Osteoblast (primary cell): ENCODE data around the gene HS2ST1. TPM values are rescaled to one million over a fixed set of nuclear protein-coding genes. Genes with fewer than 3 reads are reported as not detected.

Experiments used
- DNase-seq: peaks from one replicate; pipeline ENCODE4 v3.0.0; 2011; ENCODE audit warnings: low spot score, mixed read lengths; ENCODE audit not compliant: insufficient read length; ENCODE audit errors: missing footprints
- H2AFZ ChIP-seq: 2 replicates; pipeline ENCODE4 v1.6.0; 2011; ENCODE audit warnings: mild to moderate bottlenecking, low read length
- H3K27ac ChIP-seq: 2 replicates; pipeline ENCODE4 v1.5.1; 2011; ENCODE audit warnings: mild to moderate bottlenecking, low read depth, low read length, moderate library complexity
- H3K27me3 ChIP-seq: 2 replicates; pipeline ENCODE4 v1.6.0; 2012; ENCODE audit warnings: mild to moderate bottlenecking, control low read depth, inconsistent platforms, low read length, moderate library complexity; ENCODE audit not compliant: insufficient read depth
- H3K36me3 ChIP-seq: 2 replicates; pipeline ENCODE4 v1.5.1; 2011; ENCODE audit warnings: mild to moderate bottlenecking, low read length, control low read depth, moderate library complexity; ENCODE audit not compliant: insufficient read depth
- H3K4me1 ChIP-seq: 2 replicates; pipeline ENCODE4 v1.5.1; 2011; ENCODE audit warnings: mild to moderate bottlenecking, low read length, control low read depth, moderate library complexity; ENCODE audit not compliant: insufficient read depth
- H3K4me2 ChIP-seq: 2 replicates; pipeline ENCODE4 v1.6.0; 2011; ENCODE audit warnings: mild to moderate bottlenecking, low read length; ENCODE audit not compliant: insufficient read depth
- H3K4me3 ChIP-seq: fragments of 200-600 bp; sonication (generic); 3 replicates; pipeline ENCODE4 v1.5.1; 2012; ENCODE audit warnings: mild to moderate bottlenecking, low read length, inconsistent platforms; ENCODE audit not compliant: insufficient read depth
- H3K79me2 ChIP-seq: 2 replicates; pipeline ENCODE4 v1.6.0; 2012; ENCODE audit warnings: mild to moderate bottlenecking, low read length, control low read depth, inconsistent platforms; ENCODE audit not compliant: insufficient read depth
- H3K9me3 ChIP-seq: 2 replicates; pipeline ENCODE4 v1.5.1; 2011; ENCODE audit warnings: low read depth, low read length, control low read depth
- H4K20me1 ChIP-seq: 2 replicates; pipeline ENCODE4 v1.6.0; 2012; ENCODE audit warnings: mild to moderate bottlenecking, low read length, control low read depth; ENCODE audit not compliant: insufficient read depth
- total RNA-seq: library from RNA; depleted of rRNA; stranded (reverse); fragments of >200 nt; gene quantifications from 2 replicates; pipeline ENCODE4 v1.2.3, GENCODE V29; 2012
- TF ChIP-seq, protein P1 (sequence below): IDR thresholded peaks from 2 replicates; pipeline ENCODE4 v1.5.1; 2011; ENCODE audit warnings: mild to moderate bottlenecking, low read depth, low read length, moderate library complexity; ENCODE audit errors: extremely low read depth

Gene HS2ST1
- total RNA-seq, 1 donor, result 20.3 TPM

DNA sequence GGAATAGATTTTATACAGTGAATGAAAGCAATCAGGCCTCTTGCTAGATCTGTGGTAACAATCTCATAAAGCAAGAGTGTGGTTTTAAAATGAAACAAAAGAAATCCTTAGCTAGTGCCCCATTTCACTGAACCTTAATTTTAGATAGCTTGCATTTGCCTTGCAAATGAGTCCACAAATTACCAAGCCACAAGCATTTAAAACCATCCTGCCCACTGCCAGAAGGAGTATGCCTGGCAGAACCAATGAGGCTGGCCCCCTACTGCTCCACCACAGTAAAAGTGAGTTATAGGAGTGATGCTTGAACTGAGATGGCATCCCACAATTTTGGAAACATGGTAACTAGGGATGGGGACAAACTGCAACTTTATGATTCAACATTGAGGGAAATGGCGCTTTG, 207.8 kb downstream of the HS2ST1 start:
- Histone ChIP-seq H3K36me3 (no peaks in the 10 kb centered on the region), H4K20me1 (no peaks in the 10 kb centered on the region), H3K4me1 (peaks cover 7% of the 10 kb centered on the region), H2AFZ (no peak overlapping the region), H3K4me2 (no peak overlapping the region), H3K4me3 (no peak overlapping the region), H3K9me3 (no peaks in the 10 kb centered on the region), H3K79me2 (no peaks in the 10 kb centered on the region), H3K27ac (no peak overlapping the region), H3K27me3 (no peaks in the 10 kb centered on the region)
- TF ChIP-seq, protein P1, sequence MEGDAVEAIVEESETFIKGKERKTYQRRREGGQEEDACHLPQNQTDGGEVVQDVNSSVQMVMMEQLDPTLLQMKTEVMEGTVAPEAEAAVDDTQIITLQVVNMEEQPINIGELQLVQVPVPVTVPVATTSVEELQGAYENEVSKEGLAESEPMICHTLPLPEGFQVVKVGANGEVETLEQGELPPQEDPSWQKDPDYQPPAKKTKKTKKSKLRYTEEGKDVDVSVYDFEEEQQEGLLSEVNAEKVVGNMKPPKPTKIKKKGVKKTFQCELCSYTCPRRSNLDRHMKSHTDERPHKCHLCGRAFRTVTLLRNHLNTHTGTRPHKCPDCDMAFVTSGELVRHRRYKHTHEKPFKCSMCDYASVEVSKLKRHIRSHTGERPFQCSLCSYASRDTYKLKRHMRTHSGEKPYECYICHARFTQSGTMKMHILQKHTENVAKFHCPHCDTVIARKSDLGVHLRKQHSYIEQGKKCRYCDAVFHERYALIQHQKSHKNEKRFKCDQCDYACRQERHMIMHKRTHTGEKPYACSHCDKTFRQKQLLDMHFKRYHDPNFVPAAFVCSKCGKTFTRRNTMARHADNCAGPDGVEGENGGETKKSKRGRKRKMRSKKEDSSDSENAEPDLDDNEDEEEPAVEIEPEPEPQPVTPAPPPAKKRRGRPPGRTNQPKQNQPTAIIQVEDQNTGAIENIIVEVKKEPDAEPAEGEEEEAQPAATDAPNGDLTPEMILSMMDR, result no peak
- no peak for DNase-seq

DNA sequence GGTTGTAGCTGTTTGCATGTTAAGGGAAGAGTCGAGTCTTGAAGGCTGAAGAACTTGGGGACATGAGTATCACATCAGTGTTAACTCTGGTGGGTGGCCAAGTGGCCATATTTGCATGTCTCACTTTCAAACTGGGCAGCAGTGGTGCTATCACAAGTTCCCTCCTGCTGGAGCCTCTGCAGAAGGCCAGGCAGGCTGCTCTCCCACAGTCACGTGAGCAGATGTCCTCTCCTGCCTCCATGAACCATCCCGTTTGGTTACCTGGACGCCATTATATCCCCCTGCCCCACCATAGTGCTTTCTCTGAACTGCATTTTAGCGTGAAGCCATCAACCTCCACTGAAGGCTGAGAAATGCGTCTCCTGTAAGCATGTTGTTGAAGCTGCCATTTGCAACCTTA, 209.2 kb downstream of the HS2ST1 start:
- no peak overlapping the region for H3K4me3 ChIP-seq
- no peaks in the 10 kb centered on the region for H3K79me2 ChIP-seq
- H3K4me1 ChIP-seq, result no peaks in the 10 kb centered on the region
- no peak overlapping the region for H3K4me2 ChIP-seq
- no peaks in the 10 kb centered on the region for H3K36me3 ChIP-seq
- TF ChIP-seq, protein P1, result no peak
- DNase-seq, result no peak
- H3K27ac ChIP-seq, result no peak overlapping the region
- no peaks in the 10 kb centered on the region for H4K20me1 ChIP-seq
- no peaks in the 10 kb centered on the region for H3K27me3 ChIP-seq
- no peak overlapping the region for H2AFZ ChIP-seq
- H3K9me3 ChIP-seq, result no peaks in the 10 kb centered on the region

GRCh38 chr1:87126886-87127505, 212.6 kb downstream of the HS2ST1 start:
- Histone ChIP-seq H3K36me3 (no peaks in the 10 kb centered on the region), H3K4me2 (no peak overlapping the region), H3K27me3 (no peaks in the 10 kb centered on the region), H3K79me2 (no peaks in the 10 kb centered on the region), H3K9me3 (no peaks in the 10 kb centered on the region), H3K4me3 (no peak overlapping the region), H2AFZ (no peak overlapping the region), H4K20me1 (no peaks in the 10 kb centered on the region), H3K4me1 (peaks cover 2% of the 10 kb centered on the region), H3K27ac (no peak overlapping the region)
- TF ChIP-seq, protein P1, result no peak
- no peak for DNase-seq

- Histone ChIP-seq H3K27ac (no peak overlapping the region), H4K20me1 (no peaks in the 10 kb centered on the region), H3K27me3 (no peaks in the 10 kb centered on the region), H3K4me1 (peaks cover 3% of the 10 kb centered on the region), H3K4me3 (no peak overlapping the region), H3K36me3 (no peaks in the 10 kb centered on the region), H3K4me2 (no peak overlapping the region), H3K79me2 (no peaks in the 10 kb centered on the region), H2AFZ (no peak overlapping the region), H3K9me3 (no peaks in the 10 kb centered on the region)
- TF ChIP-seq, protein P1, result no peak
- DNase-seq, result no peak
Observed at GRCh38 chr1:87127581-87127980, 213.1 kb downstream of the HS2ST1 start.
